Measurements from ENCODE around the gene KLHL11. TPM values are rescaled to one million over a fixed set of nuclear protein-coding genes. Genes with fewer than 3 reads are reported as not detected.
A peak's percentile ranks its signal among the peaks of the same experiment; 100 is the strongest.

Gene KLHL11
- total and polyA plus RNA-seq, 7 donors, result 1.1 to 6.1 (median 2.4) TPM

DNA sequence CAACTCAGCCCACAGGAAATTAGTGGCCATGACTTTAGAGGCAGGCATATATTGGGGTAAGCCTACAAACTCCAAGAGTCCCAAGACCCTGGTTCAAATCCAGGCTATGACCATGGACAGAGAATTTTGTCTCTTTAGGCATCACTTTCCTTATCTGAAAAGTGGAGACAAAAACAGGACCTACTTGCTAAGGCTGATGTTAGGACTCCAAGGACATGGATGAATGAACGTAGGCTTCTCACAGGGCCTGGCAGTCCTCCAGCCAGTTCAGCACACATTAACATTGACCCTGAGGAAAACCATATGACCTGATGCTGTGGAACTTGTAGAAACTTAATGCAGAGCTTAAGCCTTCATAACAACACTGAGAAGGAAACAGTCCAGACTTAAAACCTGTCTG is 51.0 kb downstream of the KLHL11 start:
- no peaks in the 10 kb centered on the region for H3K9me3 ChIP-seq
- no peaks in the 10 kb centered on the region for H3K36me3 ChIP-seq (ENCODE audit: insufficient read depth in 1 of 2, low read depth in 1 of 2)
- intact Hi-C loops (cut with DNase I), result no loop called here
- ATAC-seq (no peak), DNase-seq (no peak)
- no peaks in the 10 kb centered on the region for H3K27me3 ChIP-seq (ENCODE audit: insufficient read depth in 3 of 3, low read length in 2 of 3)
- WGBS, 3 donors, result 42 to 72% (median 55%) methylated on average over 1 of the region's 1 CpG
- TF ChIP-seq, protein P1, sequence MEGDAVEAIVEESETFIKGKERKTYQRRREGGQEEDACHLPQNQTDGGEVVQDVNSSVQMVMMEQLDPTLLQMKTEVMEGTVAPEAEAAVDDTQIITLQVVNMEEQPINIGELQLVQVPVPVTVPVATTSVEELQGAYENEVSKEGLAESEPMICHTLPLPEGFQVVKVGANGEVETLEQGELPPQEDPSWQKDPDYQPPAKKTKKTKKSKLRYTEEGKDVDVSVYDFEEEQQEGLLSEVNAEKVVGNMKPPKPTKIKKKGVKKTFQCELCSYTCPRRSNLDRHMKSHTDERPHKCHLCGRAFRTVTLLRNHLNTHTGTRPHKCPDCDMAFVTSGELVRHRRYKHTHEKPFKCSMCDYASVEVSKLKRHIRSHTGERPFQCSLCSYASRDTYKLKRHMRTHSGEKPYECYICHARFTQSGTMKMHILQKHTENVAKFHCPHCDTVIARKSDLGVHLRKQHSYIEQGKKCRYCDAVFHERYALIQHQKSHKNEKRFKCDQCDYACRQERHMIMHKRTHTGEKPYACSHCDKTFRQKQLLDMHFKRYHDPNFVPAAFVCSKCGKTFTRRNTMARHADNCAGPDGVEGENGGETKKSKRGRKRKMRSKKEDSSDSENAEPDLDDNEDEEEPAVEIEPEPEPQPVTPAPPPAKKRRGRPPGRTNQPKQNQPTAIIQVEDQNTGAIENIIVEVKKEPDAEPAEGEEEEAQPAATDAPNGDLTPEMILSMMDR (IDR thresholded peaks at IDR 0.05), result no peak
- H3K4me3 ChIP-seq, result peak overlapping the region; percentile 82
- no peaks in the 10 kb centered on the region for H3K4me1 ChIP-seq
- no peak overlapping the region for H3K27ac ChIP-seq

DNA sequence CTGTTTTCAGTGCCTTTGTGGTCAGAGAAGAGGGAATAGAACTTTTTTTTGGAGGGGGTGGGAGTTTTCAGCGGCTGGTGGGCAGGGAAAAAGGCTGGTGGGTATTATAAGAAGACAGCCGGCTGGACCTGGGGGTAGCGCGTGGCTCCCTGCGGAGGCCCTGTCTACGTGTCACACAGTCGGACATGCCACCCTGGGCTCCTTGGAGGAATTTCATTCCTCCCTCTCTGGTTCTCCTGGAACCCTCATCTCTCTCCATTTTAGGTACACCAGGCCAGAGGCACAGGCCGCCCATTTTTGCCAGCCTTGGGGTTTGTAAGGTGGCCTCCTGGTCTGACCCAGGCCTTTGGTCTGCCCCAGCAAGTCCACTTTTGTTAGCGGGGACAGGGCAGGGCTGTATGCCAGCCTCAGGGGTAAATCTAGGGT is 51.5 kb downstream of the KLHL11 start:
- Histone ChIP-seq H3K4me3 (peak overlapping the region; percentile 82), H3K27ac (no peak overlapping the region), H3K4me1 (no peaks in the 10 kb centered on the region), H3K36me3 (ENCODE audit: insufficient read depth in 1 of 2, low read depth in 1 of 2) (no peaks in the 10 kb centered on the region), H3K27me3 (ENCODE audit: insufficient read depth in 3 of 3, low read length in 2 of 3) (no peaks in the 10 kb centered on the region), H3K9me3 (no peaks in the 10 kb centered on the region)
- DNase-seq, result no peak
- TF ChIP-seq, protein P1 (IDR thresholded peaks at IDR 0.05), result no peak
- intact Hi-C loops (cut with DNase I), result no loop called here
- WGBS, 3 donors, result 54 to 76% (median 63%) methylated on average over 9 of the region's 9 CpGs
- no peak for ATAC-seq

DNA sequence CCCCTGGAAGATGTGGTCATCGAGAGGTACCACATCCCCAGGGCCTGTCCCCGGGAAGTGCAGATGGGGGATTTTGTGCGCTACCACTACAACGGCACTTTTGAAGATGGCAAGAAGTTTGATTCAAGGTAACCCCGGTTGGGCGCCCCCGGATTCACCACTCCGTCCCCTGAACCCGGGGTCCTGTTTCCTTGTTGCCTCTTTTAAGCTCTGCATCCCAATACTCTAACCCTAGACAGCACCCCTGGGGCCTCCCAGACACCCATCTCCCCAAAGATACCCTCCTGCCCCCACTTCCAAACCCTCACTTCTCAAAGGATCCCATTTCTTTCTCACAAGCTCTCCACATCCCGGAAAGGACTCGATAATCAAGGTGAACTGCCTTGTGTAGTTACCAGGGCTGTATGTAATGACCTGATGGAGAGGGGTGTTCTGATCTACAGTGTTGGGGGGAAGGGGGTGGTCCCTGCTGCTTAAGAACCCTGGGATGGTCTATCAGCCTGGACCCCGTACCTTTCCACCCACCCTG is 52.0 kb downstream of the KLHL11 start:
- Histone ChIP-seq H3K27me3 (ENCODE audit: insufficient read depth in 3 of 3, low read length in 2 of 3) (no peaks in the 10 kb centered on the region), H3K4me1 (no peaks in the 10 kb centered on the region), H3K4me3 (peak overlapping the region; percentile 82), H3K9me3 (no peaks in the 10 kb centered on the region), H3K27ac (no peak overlapping the region), H3K36me3 (ENCODE audit: insufficient read depth in 1 of 2, low read depth in 1 of 2) (no peaks in the 10 kb centered on the region)
- intact Hi-C loops (cut with DNase I), result no loop called here
- WGBS, 3 donors, result 25 to 37% (median 30%) methylated on average over 12 of the region's 12 CpGs
- no peak for DNase-seq
- TF ChIP-seq, protein P1 (IDR thresholded peaks at IDR 0.05), result no peak
- ATAC-seq, result no peak

DNA sequence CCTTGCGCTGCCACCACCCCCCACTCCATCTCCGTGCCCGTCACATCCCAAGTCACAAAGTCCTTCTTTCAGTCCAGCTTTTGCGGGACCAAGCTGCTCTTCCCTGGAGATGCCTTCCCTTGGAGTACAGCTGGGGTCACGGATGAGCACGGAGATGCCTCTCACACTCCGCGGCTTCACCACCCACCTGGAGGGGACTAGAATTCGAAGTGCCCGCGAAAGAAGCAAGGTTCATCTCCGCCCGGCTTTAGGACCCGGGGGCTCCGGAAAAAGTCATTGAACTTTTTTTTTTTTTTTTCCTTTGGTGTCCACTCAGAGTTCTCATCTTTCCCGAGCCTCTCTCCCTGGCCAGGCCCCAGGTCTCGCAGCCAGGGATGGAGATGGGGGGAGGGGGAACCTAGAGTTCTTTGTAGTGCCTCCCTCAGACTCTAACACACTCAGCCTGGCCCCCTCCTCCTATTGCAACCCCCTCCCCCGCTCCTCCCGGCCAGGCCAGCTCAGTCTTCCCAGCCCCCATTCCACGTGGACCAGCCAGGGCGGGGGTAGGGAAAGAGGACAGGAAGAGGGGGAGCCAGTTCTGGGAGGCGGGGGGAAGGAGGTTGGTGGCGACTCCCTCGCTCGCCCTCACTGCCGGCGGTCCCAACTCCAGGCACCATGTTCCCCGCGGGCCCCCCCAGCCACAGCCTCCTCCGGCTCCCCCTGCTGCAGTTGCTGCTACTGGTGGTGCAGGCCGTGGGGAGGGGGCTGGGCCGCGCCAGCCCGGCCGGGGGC is 52.7 kb downstream of the KLHL11 start, which contains the start of gene FKBP10:
Gene FKBP10, plus strand, starts transcription at position 624 of the 771 bp plus-strand sequence. Its CDS starts 31 bp downstream, at position 655.
- no peaks in the 10 kb centered on the region for H3K27me3 ChIP-seq (ENCODE audit: insufficient read depth in 3 of 3, low read length in 2 of 3)
- no peaks in the 10 kb centered on the region for H3K36me3 ChIP-seq (ENCODE audit: insufficient read depth in 1 of 2, low read depth in 1 of 2)
- no peaks in the 10 kb centered on the region for H3K9me3 ChIP-seq
- peak within 1 kb of the TSS; percentile 4 for H3K27ac ChIP-seq
- 2 to 4% (median 2%) methylated on average over 23 to 35 of the region's 35 CpGs for WGBS, 3 donors
- ATAC-seq (peak; percentile 29 to 78 (median 49)), DNase-seq (peak; percentile 74 to 80)
- intact Hi-C loops (cut with DNase I), result no loop called here
- TF ChIP-seq, protein P1 (IDR thresholded peaks at IDR 0.05), result no peak
- H3K4me1 ChIP-seq, result no peaks in the 10 kb centered on the region
- peak within 1 kb of the TSS; percentile 82 for H3K4me3 ChIP-seq
